Fibroblast of skin of right quadriceps (primary cell): Measurements from ENCODE around the gene SENP1.
A peak's percentile ranks its signal among the peaks of the same experiment; 100 is the strongest.

Experiments used
- DNase-seq: peaks from one replicate; pipeline ENCODE4 v3.0.0-alpha.2; 2013

Gene SENP1

DNA sequence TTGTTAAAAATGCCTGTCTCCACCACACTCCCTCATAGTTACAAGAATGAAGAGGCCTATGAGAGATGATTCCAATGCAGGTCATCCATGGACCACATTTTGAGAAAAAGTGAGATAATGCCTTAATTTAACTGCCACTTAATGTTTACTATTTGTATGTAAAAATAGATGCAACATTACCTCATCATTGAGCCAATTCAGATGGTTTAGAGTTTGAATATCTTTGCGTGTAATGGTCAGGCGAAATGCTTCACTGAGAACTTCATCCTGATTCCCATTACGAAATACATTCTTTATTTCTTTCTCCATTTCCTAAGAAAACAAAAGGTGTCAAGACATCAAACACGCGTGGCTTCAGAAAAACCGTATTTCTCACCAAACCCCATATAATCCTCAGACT, 42.3 kb downstream of the SENP1 start:
- no peak for DNase-seq

DNA sequence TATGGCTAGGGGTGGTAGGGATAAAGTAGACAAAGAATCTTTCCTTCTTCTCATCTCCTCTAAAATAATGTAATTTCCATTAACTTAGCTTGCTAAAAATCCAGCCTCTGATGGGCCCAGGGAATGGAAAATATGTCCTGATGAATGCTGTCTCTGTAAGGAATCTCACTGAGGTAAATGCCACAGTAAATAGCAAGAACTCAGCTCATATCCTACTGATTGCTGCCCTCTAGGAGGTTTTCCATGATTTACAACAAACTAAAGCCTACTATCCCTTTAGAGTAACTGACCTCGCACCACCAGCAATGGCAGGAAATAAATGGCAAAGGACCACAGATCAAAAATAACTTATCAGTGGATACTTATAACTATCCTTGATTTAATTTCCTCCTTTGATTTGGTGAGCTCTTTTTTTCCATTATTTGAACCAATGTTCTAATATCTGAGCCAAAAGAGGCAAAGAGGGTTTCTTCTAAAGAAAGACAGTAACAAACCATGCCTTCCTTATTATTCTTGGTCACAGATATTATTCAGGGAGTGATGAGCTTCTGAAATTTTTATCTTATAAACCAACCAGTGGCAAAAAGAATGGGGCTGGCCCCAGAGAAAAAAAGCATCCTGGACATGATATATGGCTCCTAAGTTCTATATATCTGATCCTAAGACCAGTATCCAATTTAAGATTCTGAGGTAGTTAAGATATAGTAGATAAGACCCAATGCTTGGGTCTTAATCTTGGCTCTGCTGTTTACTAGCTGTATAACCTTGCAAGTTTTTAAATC, 43.8 kb downstream of the SENP1 start:
- peak; percentile 1 for DNase-seq

DNA sequence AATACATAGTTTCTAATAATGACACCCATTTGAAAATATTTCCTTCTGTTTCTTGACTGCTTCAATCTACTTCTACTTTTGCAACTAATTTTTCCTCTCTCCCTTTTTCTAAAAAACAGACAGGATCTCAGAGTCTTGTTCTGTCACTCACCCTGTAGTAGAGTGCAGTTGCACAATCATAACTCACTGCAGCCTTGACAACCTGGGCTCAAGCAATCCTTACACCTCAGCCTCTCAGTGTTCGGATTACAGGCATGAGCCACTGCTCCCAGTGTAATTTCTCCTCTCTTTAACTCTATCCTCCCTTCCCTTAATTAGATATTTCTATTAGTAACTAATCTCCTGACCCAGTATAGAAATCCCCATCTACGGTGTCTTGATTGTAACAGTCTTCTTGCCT, 45.4 kb downstream of the SENP1 start:
- DNase-seq = no peak

DNA sequence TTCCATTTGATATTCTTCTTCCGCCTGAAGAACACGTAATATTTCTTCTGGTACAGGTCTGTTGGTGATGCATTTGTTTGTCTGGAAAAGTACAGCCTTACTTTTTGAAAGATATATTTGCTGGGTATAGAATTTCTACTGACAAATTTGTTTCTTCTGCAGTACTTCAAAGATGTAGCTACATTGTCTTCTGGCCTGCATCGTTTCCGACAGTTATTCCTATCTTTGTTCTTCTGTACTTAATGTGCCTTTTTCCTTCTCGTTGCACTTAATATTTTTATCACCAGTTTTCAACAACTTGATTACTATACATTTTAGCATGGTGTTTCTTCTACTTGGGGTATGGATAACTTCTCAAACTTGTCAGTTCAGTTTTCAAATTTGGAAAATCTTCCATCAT, 47.1 kb downstream of the SENP1 start:
- no peak for DNase-seq

DNA sequence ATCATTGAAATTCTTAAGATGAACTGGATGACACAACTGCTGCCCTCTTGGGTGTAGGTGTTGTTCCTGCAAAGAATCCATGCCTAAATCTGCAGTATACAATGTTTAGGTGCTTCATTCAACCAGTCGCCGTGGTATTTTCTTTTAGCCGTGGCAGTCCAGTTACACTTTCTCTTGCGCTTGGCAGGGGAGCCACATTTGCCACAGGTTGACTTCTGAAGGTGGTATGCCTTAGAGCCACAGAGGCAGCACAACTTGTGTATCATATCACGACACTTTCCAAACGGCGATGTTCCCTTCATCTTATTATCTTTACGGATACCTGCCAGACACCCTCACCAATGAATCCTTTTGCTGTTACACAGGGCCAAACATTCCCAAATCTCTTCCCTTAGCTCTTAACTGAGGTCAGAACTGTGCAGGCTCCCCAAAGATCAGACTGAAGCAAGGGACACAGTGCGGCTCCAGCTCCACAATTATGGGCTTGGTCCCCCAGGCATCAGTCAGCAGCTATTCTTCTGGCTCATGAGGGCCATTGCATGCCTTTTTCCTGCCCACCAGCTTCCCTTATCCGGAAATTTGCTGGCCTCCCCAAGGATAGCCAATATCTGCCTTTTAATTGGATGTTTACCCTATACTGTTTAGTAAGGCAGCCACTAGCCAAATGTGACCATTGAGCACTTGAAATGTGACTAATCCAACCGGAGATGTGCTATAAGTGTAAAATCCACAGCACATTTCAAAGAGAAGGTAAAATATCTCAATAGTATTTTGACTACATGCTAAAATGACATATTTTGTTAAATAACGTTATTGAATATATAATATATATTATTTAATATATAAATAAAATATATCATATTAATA, 50.7 kb downstream of the SENP1 start:
- DNase-seq = no peak

DNA sequence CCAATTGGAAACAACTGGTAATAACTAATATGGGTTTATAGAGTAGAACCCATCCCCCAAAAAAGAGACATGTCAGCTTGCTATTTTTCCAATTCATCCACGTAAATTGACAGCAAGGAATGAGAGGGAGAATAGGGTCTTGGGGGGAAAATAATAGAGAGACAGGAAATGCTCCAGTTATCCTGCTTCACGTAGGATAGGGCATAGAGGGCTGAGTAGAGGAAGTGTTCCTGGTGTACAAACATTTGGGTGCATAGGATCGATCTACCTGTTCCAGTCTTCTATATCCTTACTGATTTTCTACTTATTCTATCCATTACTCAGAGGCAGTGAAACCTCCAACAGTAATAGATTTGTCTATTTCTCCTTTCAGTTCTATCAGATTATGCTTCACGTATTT, 52.0 kb downstream of the SENP1 start:
- no peak for DNase-seq

DNA sequence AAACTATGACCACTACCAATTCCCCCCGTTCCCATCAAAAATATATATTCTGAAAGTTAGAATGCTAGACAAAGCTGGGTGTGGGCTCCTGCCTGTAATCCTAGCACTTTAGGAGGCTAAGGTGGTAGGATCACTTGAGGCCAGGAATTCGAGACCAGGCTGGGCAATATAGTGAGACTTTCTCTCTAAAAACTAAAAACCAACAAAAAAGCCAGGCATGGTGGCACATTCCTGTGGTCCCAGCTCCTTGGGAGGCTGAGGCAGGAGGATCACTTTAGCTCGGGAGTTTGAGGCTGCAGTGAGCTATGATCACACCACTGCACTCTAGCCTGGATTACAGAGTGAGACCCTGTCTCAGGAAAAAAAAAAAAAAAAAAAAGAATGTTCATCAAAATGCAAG, 52.8 kb downstream of the SENP1 start:
- no peak for DNase-seq

DNA sequence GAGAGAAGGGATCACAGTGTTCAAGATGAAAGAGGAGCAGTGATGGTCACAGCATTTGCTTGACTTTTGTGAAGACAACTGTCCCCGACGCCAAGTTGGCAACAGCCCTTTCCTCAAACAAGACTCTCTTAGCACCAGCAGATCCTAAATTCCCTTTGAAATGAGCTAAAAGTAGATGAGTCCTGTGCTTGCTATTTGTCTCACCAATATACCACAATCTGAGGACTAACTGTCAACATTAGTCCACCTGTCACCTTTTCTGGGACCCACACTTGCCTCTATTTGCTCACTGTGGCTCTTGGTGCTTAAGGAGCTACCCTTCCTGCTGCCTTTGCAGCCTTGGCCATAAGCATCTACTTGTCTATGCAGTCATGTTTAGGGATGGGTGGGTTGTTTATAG, 54.2 kb downstream of the SENP1 start:
- no peak for DNase-seq

DNA sequence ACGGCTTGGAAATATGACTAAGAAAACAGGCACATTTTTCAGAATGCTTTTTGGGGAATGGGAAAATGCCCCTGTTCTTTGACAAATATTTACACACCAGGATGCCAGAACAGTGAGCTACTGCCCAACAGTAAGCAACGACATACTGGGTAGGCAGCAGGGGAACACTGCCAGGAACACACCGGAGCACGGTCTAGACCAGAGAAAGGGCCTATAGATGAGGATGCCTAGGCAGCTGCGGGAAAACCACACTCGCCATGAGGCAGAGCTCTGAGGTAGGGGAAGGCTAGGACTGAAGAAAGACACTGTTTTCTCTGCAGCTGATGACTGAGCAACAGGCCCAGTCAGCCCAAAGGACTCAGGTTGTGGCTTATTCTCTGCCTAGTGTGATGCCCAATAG, 55.7 kb downstream of the SENP1 start:
- DNase-seq = no peak

DNA sequence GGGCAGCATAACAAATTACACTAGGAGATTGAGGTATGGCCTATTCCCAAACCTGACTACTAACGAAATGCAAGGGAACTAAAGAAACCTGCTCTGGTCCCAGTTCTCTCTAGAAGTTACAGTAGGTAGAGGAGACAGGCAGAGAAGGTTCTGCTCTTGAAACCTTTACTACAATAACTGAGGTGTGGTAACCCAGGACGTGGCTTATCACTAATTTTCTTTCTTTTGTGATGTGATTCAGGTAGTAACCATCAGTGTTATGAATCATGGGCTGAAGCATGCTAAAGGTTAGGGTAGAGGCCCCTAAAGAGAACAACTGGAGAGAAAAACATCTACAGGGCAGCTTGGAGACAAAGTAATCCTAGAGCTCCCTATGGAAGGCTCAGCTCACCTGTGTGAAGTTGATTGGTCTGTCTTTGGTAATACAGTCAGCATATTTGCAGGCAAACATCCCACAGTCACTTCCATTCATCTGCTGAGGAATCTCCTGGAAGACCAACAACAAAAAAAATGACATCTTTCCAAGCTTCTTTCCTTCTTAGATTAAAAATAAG, 59.8 kb downstream of the SENP1 start:
- no peak for DNase-seq

DNA sequence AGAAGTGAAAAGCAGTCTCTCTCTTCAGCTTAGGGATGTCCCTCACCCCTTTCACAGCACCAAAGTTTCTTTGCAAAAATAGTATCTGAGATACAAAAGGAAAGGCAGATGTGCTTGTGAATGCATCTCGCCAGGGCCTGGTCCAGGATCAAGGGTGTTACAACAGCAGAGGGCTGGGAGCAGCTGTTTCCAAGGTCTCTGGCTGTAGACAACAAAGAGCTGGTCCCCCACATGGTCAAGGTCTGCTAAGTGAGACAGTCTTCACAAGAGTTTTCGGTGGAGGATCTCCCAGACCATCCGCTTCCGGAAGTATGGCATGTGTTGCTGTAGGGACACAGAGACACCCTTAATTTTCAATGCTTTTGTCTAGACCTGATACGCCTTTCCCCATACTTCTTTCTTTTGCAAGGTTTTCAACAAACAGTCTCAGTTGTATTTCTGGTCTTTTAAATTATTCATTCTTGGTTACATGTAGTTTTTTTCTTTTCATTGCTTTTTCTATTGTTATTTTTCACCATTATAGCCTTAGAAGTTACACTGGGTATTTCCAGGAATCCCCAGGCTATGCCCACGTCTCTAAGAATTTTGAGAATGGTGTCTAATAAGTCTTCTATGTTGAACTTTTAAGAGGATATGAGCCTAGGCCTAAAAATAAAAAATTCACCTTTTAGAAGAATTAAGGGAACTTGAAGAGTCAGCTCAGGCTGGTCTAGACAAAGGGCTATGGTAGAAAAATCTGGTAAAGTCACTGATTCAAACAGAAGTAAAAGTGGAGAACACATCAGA, 60.6 kb downstream of the SENP1 start:
- no peak for DNase-seq

DNA sequence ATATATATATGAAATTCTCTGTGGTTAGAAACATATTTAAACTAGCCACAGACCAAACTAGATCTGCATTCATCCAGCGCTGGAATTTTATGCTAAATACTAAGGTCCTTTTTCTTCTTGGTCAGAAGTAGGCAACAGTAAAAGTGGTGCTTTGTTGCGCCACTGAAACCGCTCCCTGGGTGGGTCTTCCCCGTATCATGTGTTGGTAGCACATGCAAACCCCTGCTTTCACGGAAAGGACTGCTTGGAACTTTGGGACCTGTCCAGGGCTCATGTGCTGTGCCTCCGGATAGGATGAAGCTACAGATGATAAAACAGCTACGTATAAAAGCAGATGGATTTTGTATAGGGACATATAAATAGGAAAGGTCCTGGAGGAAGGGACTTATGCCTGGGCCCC, 61.5 kb downstream of the SENP1 start:
- no peak for DNase-seq

DNA sequence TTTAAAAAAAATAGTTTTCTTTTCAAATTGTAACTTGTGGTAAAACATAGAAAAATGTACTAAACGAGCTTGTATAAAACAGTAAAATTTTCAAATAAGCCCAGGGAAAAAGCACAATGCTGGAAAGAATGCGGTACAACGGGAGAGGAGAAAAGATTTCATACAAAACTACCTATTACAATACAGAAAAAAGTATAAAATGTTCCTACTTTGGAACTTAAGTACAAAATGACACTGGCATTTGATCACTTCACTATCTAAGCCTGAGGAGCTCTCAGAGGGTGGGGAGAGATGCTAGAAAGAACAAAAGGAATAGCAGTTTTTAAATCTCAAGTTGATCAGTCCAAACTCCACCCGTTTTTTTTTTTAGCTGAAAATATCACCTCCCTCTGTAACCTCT, 62.1 kb downstream of the SENP1 start:
- no peak for DNase-seq

DNA sequence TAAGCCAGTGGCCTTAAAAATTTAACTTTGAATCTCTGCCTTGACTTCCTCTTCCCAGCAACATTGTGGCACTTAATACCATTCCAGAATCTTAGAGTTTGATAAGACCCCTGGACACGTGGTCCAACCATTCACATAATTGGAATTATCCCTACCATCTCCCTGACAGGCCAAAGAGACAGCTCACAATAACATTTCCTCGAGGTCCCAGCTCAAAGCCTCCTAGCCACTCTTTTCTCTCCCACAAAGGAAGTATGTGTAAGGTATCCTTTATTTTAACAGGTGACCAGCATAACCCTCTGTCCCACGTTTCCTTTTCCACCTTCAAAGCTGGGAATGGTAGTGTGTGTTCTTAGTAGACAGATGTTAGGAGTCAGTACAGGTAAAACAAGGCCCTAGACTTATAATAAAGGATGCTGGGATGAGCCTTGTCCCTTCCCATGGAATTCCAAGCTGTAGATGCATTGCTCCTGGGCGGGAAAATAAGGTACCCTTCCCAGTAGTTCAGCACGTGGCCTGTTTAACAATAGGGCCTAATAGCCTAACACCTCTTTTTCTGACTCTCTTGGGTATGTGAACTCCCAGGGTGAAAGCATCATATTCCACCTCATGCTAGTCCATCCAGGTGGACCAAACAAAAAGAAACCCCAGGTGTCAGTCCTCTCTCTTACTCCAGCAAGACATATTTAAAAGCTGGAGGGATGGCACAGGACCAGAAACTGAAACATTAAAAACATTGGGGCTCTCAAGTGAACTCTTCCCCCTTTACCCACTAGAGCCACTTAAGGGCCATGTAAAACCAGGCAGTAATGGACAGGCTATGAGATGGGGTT, 64.1 kb downstream of the SENP1 start:
- DNase-seq = no peak

DNA sequence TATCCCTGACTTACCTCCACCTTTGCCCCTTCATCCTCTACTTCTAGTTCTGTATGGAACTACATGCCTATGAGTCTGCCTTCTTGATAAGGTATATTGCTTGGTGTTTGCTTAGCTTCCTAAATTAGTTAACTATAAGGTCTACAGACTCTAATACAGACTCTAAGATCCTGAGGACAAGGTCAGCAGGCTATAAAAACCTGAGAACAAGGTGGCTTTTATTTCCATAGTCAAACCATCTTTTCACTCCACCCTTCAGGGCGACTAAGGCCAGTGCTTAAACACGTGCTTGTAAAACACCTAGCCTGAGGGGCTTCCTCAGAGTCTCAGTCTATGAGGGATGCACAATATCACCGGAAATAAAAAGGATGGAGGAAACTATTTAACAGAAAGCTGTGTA, 65.5 kb downstream of the SENP1 start:
- DNase-seq = no peak

DNA sequence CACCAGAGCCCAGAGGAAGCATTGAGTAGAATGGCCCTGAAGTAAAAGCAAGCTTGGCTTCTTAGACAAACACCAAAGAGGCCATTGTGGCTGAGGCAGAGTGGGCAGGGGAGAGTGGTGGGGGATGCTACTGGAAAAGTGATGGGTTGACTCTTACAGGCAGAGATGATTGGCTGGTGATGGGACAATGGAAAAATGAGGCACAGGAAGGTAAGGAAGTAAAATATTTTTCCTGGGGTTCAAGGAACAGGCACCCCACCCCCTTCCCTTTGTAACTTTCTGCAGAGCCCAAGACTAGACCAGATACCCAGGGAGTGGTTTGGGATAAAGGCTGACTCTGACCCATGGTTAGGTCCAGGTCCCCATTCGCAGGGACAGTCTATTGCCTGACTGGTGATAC, 66.7 kb downstream of the SENP1 start:
- no peak for DNase-seq

DNA sequence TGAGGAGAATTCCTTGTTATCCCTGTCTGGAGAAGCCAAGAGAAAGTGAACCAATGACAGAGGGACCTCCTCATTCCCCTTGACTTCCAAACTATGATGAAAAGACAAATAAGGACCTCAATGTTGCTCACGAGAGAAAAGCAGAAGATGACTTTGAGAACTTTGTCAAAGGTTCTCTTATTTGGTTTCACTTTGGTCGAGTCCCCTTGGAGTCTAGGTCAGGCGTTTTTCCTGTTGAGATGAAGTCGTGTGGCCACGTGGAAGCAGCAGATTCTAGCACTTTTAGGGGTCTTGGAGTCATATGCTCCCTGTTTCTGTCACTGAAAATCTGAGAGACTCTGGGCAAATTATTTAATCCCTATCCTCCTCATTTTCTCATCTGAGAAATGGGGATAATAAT, 67.8 kb downstream of the SENP1 start:
- no peak for DNase-seq

DNA sequence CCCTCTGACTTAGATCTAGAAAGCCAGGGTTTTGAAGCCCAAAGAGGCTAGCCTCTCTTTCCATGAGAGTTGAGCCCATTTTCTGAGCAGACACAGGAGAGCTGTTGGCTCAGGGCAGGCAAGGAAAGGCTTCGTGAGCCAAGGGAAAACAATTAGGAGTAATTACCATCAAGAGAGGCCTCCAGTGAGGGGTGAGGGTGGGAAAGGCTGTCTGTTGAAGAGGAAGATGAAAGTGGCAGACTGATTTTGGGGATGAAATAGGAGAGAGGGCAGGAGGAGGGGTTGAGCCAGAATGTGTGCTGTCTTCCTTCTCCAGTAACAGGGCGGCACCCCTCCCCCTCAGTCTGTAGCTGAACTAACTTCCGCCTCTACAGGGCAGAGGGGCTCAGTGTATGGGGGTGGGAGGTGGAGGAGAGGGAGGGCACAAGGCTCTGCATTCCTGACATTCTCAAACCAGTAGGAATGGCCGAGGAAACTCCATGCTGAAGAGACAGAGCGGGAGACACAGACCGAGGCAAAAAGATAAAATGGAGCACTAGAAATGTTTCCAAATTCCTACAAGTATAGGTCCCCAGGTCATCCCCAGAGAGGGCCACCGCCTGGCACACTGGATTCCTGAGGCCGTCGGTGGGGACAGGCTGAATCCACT, 68.5 kb downstream of the SENP1 start:
- DNase-seq = peak; percentile 83

DNA sequence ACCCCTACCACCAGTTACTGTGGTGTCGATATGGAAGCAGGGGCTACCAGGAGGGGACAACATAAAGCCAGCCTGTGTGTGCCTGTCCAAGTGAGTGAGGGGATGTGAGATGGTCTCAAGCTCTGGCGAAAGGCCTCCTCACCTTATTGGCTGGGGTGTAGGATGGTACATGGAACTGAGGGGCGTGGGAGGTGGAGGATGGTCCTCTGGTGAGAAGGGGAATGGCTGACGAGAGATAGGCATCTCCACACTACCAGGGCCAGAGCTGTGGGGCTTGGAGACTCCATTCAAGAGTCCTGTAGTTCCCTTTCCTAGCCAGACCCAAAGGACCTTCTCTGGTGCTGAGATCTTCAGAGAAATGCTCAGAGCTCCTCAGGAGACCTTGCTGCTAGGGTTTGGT, 69.1 kb downstream of the SENP1 start:
- DNase-seq = no peak

DNA sequence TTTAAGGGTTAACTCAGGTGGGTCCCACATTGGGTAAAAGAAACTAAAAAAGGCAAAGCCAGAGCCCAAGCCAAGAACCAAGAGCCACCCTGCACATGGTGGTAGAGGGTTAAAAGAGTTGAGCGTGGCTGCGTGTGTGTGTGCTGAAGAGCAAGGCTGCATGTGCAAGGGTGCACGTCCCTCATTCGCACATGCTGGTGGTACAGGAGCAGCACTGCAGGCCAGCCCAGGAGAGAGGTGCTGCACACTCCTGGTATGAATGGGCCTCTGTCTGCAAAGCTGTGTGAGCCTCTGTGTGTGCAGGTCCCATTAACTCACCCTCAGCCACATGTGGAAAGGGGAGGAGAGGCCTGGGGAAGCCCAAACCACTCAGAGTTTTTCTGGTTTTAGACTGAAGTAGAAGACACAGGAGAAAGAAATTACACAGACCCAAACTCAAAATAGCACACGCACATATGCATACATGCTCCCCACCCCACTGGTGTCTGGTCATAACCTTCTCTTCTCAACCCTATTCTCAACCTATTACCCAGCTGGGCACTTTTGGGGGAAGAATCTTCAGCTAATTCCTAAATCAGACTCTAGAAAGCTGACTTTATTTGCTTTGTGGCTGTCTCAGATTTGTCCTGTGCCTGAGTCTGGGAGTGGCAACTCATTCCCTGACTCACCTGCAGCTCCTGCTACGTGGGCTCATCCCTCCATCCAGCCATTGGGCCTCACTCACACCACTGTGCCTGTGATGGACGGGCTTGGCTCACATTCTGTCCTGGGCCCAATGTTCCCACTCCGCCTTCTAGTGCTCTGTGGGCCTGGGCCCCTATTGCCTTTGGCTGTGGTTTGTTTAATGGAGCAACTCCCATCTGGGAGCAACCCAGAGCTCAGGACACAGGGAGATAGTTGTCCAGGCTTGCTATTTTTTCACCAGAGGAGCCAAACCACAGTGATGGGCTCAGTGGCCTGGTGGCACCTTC, 70.8 kb downstream of the SENP1 start:
- DNase-seq = no peak

DNA sequence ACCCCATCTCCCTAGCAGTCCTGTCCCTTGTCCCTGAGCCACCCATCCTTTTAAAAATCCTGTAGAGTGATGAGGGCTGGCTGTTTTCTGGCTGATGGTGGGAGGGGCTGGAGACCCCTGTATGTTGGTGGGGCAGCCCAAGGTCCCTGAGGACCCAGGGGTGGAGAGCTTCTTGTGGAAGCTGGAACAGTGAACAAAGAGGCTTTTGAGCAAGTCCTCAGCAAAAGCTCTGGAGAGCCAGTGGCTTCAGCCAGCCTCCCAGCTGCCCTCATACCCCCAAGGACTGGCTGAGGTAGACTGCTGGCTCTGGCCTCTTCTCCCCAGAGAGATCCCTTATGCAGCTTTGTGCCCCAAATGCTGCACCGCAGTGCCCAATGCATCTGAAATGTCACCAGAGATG, 72.4 kb downstream of the SENP1 start:
- no peak for DNase-seq
